ENCODE results near the gene LMX1A. TPM values are rescaled to one million over a fixed set of nuclear protein-coding genes. Genes with fewer than 3 reads are reported as not detected.

Gene LMX1A
- total RNA-seq, 6 experiments from 2014 or later, result 0.14 TPM; not detected in 5

GRCh38 chr1:165289556-165289955 lies 67.0 kb downstream of the LMX1A start:
- intact Hi-C loops (cut with DNase I), result no loop called here
- no peak for ATAC-seq
- Histone ChIP-seq H3K27me3 (no peaks in the 10 kb centered on the region), H3K27ac (no peak overlapping the region), H3K36me3 (no peaks in the 10 kb centered on the region), H3K4me3 (no peak overlapping the region), H3K9me3 (no peaks in the 10 kb centered on the region), H3K4me1 (peaks cover 0 to 26% (median 10%) of the 10 kb centered on the region in 4 donors)
- DNase-seq, result no peak
- WGBS (ENCODE audit: insufficient coverage, low coverage, low lambda C conversion rate, missing lambda C conversion rate), result 80% methylated on average over 1 of the region's 3 CpGs
- TF ChIP-seq POLR2A (IDR thresholded peaks at IDR 0.05), result no peak
- TF ChIP-seq, protein P1, sequence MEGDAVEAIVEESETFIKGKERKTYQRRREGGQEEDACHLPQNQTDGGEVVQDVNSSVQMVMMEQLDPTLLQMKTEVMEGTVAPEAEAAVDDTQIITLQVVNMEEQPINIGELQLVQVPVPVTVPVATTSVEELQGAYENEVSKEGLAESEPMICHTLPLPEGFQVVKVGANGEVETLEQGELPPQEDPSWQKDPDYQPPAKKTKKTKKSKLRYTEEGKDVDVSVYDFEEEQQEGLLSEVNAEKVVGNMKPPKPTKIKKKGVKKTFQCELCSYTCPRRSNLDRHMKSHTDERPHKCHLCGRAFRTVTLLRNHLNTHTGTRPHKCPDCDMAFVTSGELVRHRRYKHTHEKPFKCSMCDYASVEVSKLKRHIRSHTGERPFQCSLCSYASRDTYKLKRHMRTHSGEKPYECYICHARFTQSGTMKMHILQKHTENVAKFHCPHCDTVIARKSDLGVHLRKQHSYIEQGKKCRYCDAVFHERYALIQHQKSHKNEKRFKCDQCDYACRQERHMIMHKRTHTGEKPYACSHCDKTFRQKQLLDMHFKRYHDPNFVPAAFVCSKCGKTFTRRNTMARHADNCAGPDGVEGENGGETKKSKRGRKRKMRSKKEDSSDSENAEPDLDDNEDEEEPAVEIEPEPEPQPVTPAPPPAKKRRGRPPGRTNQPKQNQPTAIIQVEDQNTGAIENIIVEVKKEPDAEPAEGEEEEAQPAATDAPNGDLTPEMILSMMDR (IDR thresholded peaks at IDR 0.05), result no peak

GRCh38 chr1:165288350-165289120 lies 68.0 kb downstream of the LMX1A start:
- 60% methylated on average over 7 of the region's 15 CpGs for WGBS (ENCODE audit: insufficient coverage, low coverage, low lambda C conversion rate, missing lambda C conversion rate)
- ATAC-seq (peak; percentile 82 to 86 (median 84)), DNase-seq (peak; percentile 63 to 68 (median 66))

GRCh38 chr1:165287781-165288180 lies 68.7 kb downstream of the LMX1A start:
- peak overlapping the region; percentile 12 to 66 (median 47) for H3K27ac ChIP-seq
- no peak overlapping the region for H3K4me3 ChIP-seq
- no peak for TF ChIP-seq POLR2A (IDR thresholded peaks at IDR 0.05)
- TF ChIP-seq, protein P1 (IDR thresholded peaks at IDR 0.05), result no peak
- ATAC-seq (peak; percentile 72 to 80 (median 74)), DNase-seq (peak in 1 of 3 donors; percentile 49)
- H3K36me3 ChIP-seq, result no peaks in the 10 kb centered on the region
- H3K27me3 ChIP-seq, result no peaks in the 10 kb centered on the region
- peaks cover 0 to 31% (median 10%) of the 10 kb centered on the region in 4 donors for H3K4me1 ChIP-seq
- 18% methylated on average over 4 of the region's 4 CpGs for WGBS (ENCODE audit: insufficient coverage, low coverage, low lambda C conversion rate, missing lambda C conversion rate)
- no peaks in the 10 kb centered on the region for H3K9me3 ChIP-seq
- intact Hi-C loops (cut with DNase I), result no loop called here

More at GRCh38 chr1:165288350-165289120, 68.0 kb downstream of the LMX1A start:
- Histone ChIP-seq H3K4me1 (peaks cover 0 to 31% (median 10%) of the 10 kb centered on the region in 4 donors), H3K4me3 (no peak overlapping the region), H3K9me3 (no peaks in the 10 kb centered on the region), H3K27ac (peak overlapping the region; percentile 12 to 66 (median 47)), H3K27me3 (no peaks in the 10 kb centered on the region), H3K36me3 (no peaks in the 10 kb centered on the region)
- TF ChIP-seq POLR2A (IDR thresholded peaks at IDR 0.05), result no peak
- TF ChIP-seq, protein P1 (IDR thresholded peaks at IDR 0.05), result peak in 1 of 4 donors; percentile 6
- intact Hi-C loops (cut with DNase I), result no loop called here

- DNase-seq (no peak), ATAC-seq (no peak)
- TF ChIP-seq, protein P1 (IDR thresholded peaks at IDR 0.05), result no peak
- no peak for TF ChIP-seq POLR2A (IDR thresholded peaks at IDR 0.05)
- Histone ChIP-seq H3K27me3 (no peaks in the 10 kb centered on the region), H3K9me3 (no peaks in the 10 kb centered on the region), H3K4me3 (no peak overlapping the region), H3K36me3 (no peaks in the 10 kb centered on the region), H3K27ac (peak overlapping the region in 1 of 3 donors; percentile 47), H3K4me1 (peaks cover 0 to 32% (median 10%) of the 10 kb centered on the region in 4 donors)
- intact Hi-C loops (cut with DNase I), result no loop called here
- WGBS (ENCODE audit: insufficient coverage, low coverage, low lambda C conversion rate, missing lambda C conversion rate), result 82% methylated on average over 3 of the region's 3 CpGs
These were observed 69.2 kb downstream of the LMX1A start for GRCh38 chr1:165287329-165287728.

Measured in right lobe of liver (tissue), 6 donors.